HG03196 (cell line): ENCODE results near the gene RASSF6.
"Not testable (repeated sequence)": the region's sequence is repeated elsewhere in the genome, so short reads cannot be mapped to it uniquely, and the experiment has no call there.

Experiments used
- ATAC-seq: cut with Tn5 transposase; IDR thresholded peaks from one replicate; pipeline ENCODE4 v1.9.1; 2021; ENCODE audit not compliant: unreplicated experiment

RASSF6 gene

GRCh38 chr4:73613130-73613529, 7.1 kb downstream of the RASSF6 start:
- ATAC-seq: no peak

- ATAC-seq: no peak
Measured at GRCh38 chr4:73612032-73612431, 8.2 kb downstream of the RASSF6 start.

- no peak for ATAC-seq
Measured at GRCh38 chr4:73609706-73610105, 10.5 kb downstream of the RASSF6 start.

- ATAC-seq: peak; percentile 26
Measured at GRCh38 chr4:73608689-73609594, 11.3 kb downstream of the RASSF6 start.

- peak; percentile 25 for ATAC-seq
Measured at GRCh38 chr4:73607375-73608033, 12.7 kb downstream of the RASSF6 start.

- ATAC-seq: peak; percentile 83
Measured at GRCh38 chr4:73606465-73606974, 13.7 kb downstream of the RASSF6 start.

GRCh38 chr4:73603854-73604584, 16.2 kb downstream of the RASSF6 start:
- no peak for ATAC-seq

- peak; percentile 29 for ATAC-seq
Measured at GRCh38 chr4:73603271-73603710, 16.9 kb downstream of the RASSF6 start.

GRCh38 chr4:73600954-73601353, 19.3 kb downstream of the RASSF6 start:
- no peak for ATAC-seq

GRCh38 chr4:73599182-73599581, 21.1 kb downstream of the RASSF6 start:
- ATAC-seq: no peak

GRCh38 chr4:73597594-73597993, 22.6 kb downstream of the RASSF6 start:
- ATAC-seq: no peak

- ATAC-seq: not testable (repeated sequence)
Measured at GRCh38 chr4:73597183-73597582, 23.1 kb downstream of the RASSF6 start.

GRCh38 chr4:73596001-73596400, 24.2 kb downstream of the RASSF6 start:
- no peak for ATAC-seq

GRCh38 chr4:73593631-73594241, 26.5 kb downstream of the RASSF6 start:
- ATAC-seq: no peak

GRCh38 chr4:73589887-73590801, 30.1 kb downstream of the RASSF6 start:
- peak; percentile 94 for ATAC-seq

GRCh38 chr4:73589261-73589847, 30.9 kb downstream of the RASSF6 start:
- peak; percentile 26 for ATAC-seq

GRCh38 chr4:73588613-73589012, 31.6 kb downstream of the RASSF6 start:
- no peak for ATAC-seq

GRCh38 chr4:73586666-73587065, 33.6 kb downstream of the RASSF6 start:
- no peak for ATAC-seq

GRCh38 chr4:73586040-73586439, 34.2 kb downstream of the RASSF6 start:
- no peak for ATAC-seq
